CD14-positive monocyte (primary cell): ENCODE data around the gene PLEKHG1. TPM values are rescaled to one million over a fixed set of nuclear protein-coding genes. Genes with fewer than 3 reads are reported as not detected.

ENCODE experiments used
- DNase-seq, 3 donors: peaks; one replicate each; pipeline ENCODE4 v3.0.0-alpha.2; 2011 to 2022
- H2AFZ ChIP-seq: 2 replicates; pipeline ENCODE4 v1.6.0; 2012; ENCODE audit warnings: mild to moderate bottlenecking, low read depth, low read length, inconsistent platforms; ENCODE audit not compliant: insufficient read depth, poor library complexity, severe bottlenecking
- H3K27ac ChIP-seq, 2 donors: 1 replicate in 1 of 2; 2 replicates in 1 of 2; pipeline ENCODE4 v1.5.1; 2012 to 2013; ENCODE audit warnings: low read length in 2 of 2, control low read depth in 1 of 2, inconsistent platforms in 1 of 2, low read depth in 1 of 2, mild to moderate bottlenecking in 1 of 2
- H3K27me3 ChIP-seq, 2 donors: one replicate each; pipeline versions ENCODE4 v1.6.0 to v1.6.1; 2011 to 2013; ENCODE audit warnings: low read length in 2 of 2; ENCODE audit not compliant: control insufficient read depth in 2 of 2, insufficient read depth in 2 of 2
- H3K36me3 ChIP-seq, 2 donors: replicated peaks in 1 of 2; 1 replicate in 1 of 2; 2 replicates in 1 of 2; pipeline versions ENCODE4 v1.5.1 to v1.6.1; 2012 to 2013; ENCODE audit warnings: low read length in 2 of 2, control low read depth in 1 of 2, inconsistent platforms in 1 of 2, mild to moderate bottlenecking in 1 of 2; ENCODE audit not compliant: insufficient read depth in 2 of 2, control insufficient read depth in 1 of 2
- H3K4me1 ChIP-seq, 2 donors: 1 replicate in 1 of 2; 2 replicates in 1 of 2; pipeline versions ENCODE4 v1.5.1 to v1.6.1; 2012 to 2013; ENCODE audit warnings: low read length in 2 of 2, control low read depth in 1 of 2, inconsistent platforms in 1 of 2, mild to moderate bottlenecking in 1 of 2, moderate library complexity in 1 of 2; ENCODE audit not compliant: insufficient read depth in 2 of 2, control insufficient read depth in 1 of 2
- H3K4me2 ChIP-seq: replicated peaks from 2 replicates; pipeline ENCODE3; 2012; ENCODE audit warnings: low read length, moderate library complexity, mild to moderate bottlenecking; ENCODE audit not compliant: poor library complexity, severe bottlenecking; ENCODE audit errors: extremely low read depth
- H3K4me3 ChIP-seq, 3 experiments: fragments of 200-600 bp in 1 of 3; sonication (generic) in 1 of 3; replicated peaks in 1 of 3; 1 replicate in 2 of 3; 2 replicates in 1 of 3; pipeline ENCODE4 v1.5.1; 2011 to 2013; ENCODE audit warnings: low read length in 3 of 3, mild to moderate bottlenecking in 3 of 3, control low read depth in 2 of 3, low read depth in 2 of 3, inconsistent platforms in 1 of 3, moderate library complexity in 1 of 3
- H3K79me2 ChIP-seq: 2 replicates; pipeline ENCODE4 v1.6.0; 2012; ENCODE audit warnings: mild to moderate bottlenecking, control low read depth, inconsistent platforms, low read length, moderate library complexity; ENCODE audit not compliant: insufficient read depth
- H3K9ac ChIP-seq: 2 replicates; pipeline ENCODE4 v1.6.0; 2017; ENCODE audit warnings: low read length, mild to moderate bottlenecking; ENCODE audit not compliant: insufficient read depth, poor library complexity, severe bottlenecking
- H3K9me3 ChIP-seq, 2 donors: replicated peaks in 1 of 2; 1 replicate in 1 of 2; 2 replicates in 1 of 2; pipeline versions ENCODE4 v1.5.1 to v1.6.1; 2012 to 2013; ENCODE audit warnings: low read length in 2 of 2, control low read depth in 1 of 2; ENCODE audit not compliant: control insufficient read depth in 1 of 2, insufficient read depth in 1 of 2
- H4K20me1 ChIP-seq: 2 replicates; pipeline ENCODE4 v1.6.0; 2012; ENCODE audit warnings: mild to moderate bottlenecking, low read length, control low read depth, moderate library complexity; ENCODE audit not compliant: insufficient read depth
- H3K27ac Mint-ChIP-seq, 7 donors: one replicate each; pipeline ENCODE4 v1.8.0; 2020; ENCODE audit warnings: mild to moderate bottlenecking in 7 of 7, mixed read lengths in 7 of 7, moderate library complexity in 6 of 7, inconsistent platforms in 2 of 7
- H3K27me3 Mint-ChIP-seq, 3 donors: one replicate each; pipeline ENCODE4 v1.8.0; 2021 to 2022; ENCODE audit warnings: low read depth in 3 of 3, mild to moderate bottlenecking in 3 of 3, mixed read lengths in 3 of 3, moderate library complexity in 3 of 3, inconsistent platforms in 1 of 3
- H3K36me3 Mint-ChIP-seq, 2 donors: one replicate each; pipeline ENCODE4 v1.8.0; 2020; ENCODE audit warnings: mixed read lengths in 2 of 2, inconsistent platforms in 1 of 2, mild to moderate bottlenecking in 1 of 2
- H3K4me1 Mint-ChIP-seq: one replicate; pipeline ENCODE4 v1.8.0; 2020; ENCODE audit warnings: mild to moderate bottlenecking, mixed read lengths
- H3K4me3 Mint-ChIP-seq, 2 donors: one replicate each; pipeline ENCODE4 v1.8.0; 2020; ENCODE audit warnings: mild to moderate bottlenecking in 2 of 2, mixed read lengths in 2 of 2, moderate library complexity in 1 of 2
- H3K9me3 Mint-ChIP-seq, 7 donors: one replicate each; pipeline ENCODE4 v1.8.0; 2020 to 2022; ENCODE audit warnings: mixed read lengths in 7 of 7, mild to moderate bottlenecking in 6 of 7, moderate library complexity in 6 of 7, inconsistent platforms in 2 of 7
- WGBS: methylation state at CpG from one replicate; pipeline ENCODE4 v1.1.5; 2013; ENCODE audit warnings: missing lambda C conversion rate; ENCODE audit not compliant: insufficient coverage; 5-methylcytosine and 5-hydroxymethylcytosine counted together
- intact Hi-C, 2 donors: fragments of 100-400 bp; cut with micrococcal nuclease; formaldehyde crosslinking; loops; one replicate each; pipeline versions ENCODE4 v1.15.0 to v1.15.1; 2023
- polyA plus RNA-seq, 3 donors: library from polyadenylated mRNA; depleted of rRNA in 1 of 3; unstranded in 2 of 3; stranded (reverse) in 1 of 3; fragments of 300-500 nt in 2 of 3; fragments of >200 nt in 1 of 3; fragmentation: Illumina TruSeq in 2 of 3; gene quantifications; 1 replicate in 2 of 3; 2 replicates in 1 of 3; pipeline ENCODE4 v1.2.3, GENCODE V29; 2012 to 2021
- TF ChIP-seq, protein P1 (sequence below): fragments of 200-600 bp; IDR thresholded peaks from one replicate; pipeline ENCODE4 v1.8.0; 2022; ENCODE audit warnings: antibody characterized with exemption, mild to moderate bottlenecking

The PLEKHG1 gene
- polyA plus RNA-seq, 3 donors, result 0.02 to 0.15 (median 0.08) TPM

DNA sequence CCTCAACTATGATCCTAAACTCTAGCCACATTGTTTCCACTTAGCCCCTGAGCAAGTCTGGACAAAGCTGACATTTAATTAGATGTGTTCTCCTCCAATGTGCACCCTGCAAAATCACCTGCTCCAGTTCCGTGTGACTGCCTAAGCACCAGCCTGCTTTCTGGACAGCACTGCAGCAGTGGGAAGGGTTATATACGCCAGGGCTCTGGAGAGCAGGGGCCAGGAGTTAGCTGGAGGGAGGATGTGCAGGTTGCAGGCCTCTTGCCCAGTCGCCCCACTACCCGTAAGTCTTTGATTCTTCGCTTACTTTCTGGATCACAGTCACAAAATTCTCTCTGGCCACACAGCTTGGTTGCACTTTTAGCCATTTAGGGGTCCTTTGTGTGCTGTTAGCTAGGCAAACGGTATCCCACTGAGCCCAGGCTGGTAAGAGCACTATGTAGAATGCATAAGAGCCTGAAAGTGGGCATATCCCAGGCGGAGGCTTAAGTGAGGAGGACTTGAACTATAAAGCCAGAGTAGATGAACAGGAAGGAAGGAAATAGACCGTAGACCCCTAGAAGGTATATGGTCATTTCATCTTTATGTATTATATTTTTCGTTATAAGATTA, 10.7 kb upstream of the PLEKHG1 start:
- no peak overlapping the region for H3K4me2 ChIP-seq
- no peaks in the 10 kb centered on the region for H3K9me3 ChIP-seq
- Mint-ChIP-seq H3K4me3 (no peak overlapping the region), H3K27ac (no peak overlapping the region), H3K4me1 (no peaks in the 10 kb centered on the region), H3K36me3 (no peaks in the 10 kb centered on the region), H3K27me3 (peaks cover 9 to 24% (median 11%) of the 10 kb centered on the region in 3 donors), H3K9me3 (peaks cover 0 to 1% (median 0%) of the 10 kb centered on the region in 7 donors)
- TF ChIP-seq, protein P1, sequence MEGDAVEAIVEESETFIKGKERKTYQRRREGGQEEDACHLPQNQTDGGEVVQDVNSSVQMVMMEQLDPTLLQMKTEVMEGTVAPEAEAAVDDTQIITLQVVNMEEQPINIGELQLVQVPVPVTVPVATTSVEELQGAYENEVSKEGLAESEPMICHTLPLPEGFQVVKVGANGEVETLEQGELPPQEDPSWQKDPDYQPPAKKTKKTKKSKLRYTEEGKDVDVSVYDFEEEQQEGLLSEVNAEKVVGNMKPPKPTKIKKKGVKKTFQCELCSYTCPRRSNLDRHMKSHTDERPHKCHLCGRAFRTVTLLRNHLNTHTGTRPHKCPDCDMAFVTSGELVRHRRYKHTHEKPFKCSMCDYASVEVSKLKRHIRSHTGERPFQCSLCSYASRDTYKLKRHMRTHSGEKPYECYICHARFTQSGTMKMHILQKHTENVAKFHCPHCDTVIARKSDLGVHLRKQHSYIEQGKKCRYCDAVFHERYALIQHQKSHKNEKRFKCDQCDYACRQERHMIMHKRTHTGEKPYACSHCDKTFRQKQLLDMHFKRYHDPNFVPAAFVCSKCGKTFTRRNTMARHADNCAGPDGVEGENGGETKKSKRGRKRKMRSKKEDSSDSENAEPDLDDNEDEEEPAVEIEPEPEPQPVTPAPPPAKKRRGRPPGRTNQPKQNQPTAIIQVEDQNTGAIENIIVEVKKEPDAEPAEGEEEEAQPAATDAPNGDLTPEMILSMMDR, result no peak
- peaks cover 0 to 8% of the 10 kb centered on the region in 2 donors for H3K27me3 ChIP-seq
- no peaks in the 10 kb centered on the region for H3K79me2 ChIP-seq
- no peak for DNase-seq
- no peaks in the 10 kb centered on the region for H3K36me3 ChIP-seq
- no peak overlapping the region for H3K9ac ChIP-seq
- H3K27ac ChIP-seq, result no peak overlapping the region
- intact Hi-C loops, result no loop called here
- no peaks in the 10 kb centered on the region for H3K4me1 ChIP-seq
- no peaks in the 10 kb centered on the region for H4K20me1 ChIP-seq
- H3K4me3 ChIP-seq, result no peak overlapping the region
- H2AFZ ChIP-seq, result no peak overlapping the region
- 83% methylated on average over 3 of the region's 9 CpGs for WGBS

DNA sequence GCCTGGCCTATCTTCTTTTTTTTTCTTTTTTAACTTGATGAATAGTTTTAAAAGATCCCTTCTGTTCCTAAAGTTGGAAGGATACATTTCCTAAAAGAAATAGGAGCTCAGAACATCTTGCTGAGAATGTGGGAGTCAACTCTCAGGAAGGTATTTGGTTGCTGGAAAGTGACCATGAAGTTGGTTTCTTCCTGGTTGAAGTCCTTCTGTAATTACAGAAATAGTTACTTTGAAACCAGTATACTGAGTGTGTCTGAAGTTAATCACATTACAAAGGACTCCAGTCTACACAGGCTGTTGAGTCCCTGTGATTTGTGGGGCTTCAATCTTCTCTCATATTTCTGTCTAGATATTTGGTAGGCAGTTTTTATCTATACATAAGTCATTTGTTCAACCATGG, 9.8 kb upstream of the PLEKHG1 start:
- H3K27me3 Mint-ChIP-seq, result peaks cover 7 to 28% (median 9%) of the 10 kb centered on the region in 3 donors
- DNase-seq, result no peak
- no peak overlapping the region for H3K4me2 ChIP-seq
- H3K36me3 Mint-ChIP-seq, result no peaks in the 10 kb centered on the region
- H4K20me1 ChIP-seq, result no peaks in the 10 kb centered on the region
- H2AFZ ChIP-seq, result no peak overlapping the region
- H3K79me2 ChIP-seq, result no peaks in the 10 kb centered on the region
- peaks cover 2 to 12% of the 10 kb centered on the region in 2 donors for H3K27me3 ChIP-seq
- no peak overlapping the region for H3K9ac ChIP-seq
- peaks cover 0 to 1% (median 0%) of the 10 kb centered on the region in 7 donors for H3K9me3 Mint-ChIP-seq
- H3K27ac Mint-ChIP-seq, result no peak overlapping the region
- H3K27ac ChIP-seq, result no peak overlapping the region
- no peaks in the 10 kb centered on the region for H3K4me1 Mint-ChIP-seq
- no peaks in the 10 kb centered on the region for H3K4me1 ChIP-seq
- TF ChIP-seq, protein P1, result no peak
- H3K4me3 ChIP-seq, result no peak overlapping the region
- no peaks in the 10 kb centered on the region for H3K9me3 ChIP-seq
- intact Hi-C loops, result no loop called here
- no peaks in the 10 kb centered on the region for H3K36me3 ChIP-seq
- H3K4me3 Mint-ChIP-seq, result no peak overlapping the region
